K562 (cell line): ENCODE data around the gene ZNF513. TPM values are rescaled to one million over a fixed set of nuclear protein-coding genes. Genes with fewer than 3 reads are reported as not detected.
A peak's percentile ranks its signal among the peaks of the same experiment; 100 is the strongest.

Source experiments
- ATF1 ChIP-seq, 2 experiments: fragments of 450-650 bp in 1 of 2; IDR thresholded peaks; 2 replicates each; pipeline ENCODE4 v1.6.1; 2016; ENCODE audit warnings: missing compliant biosample characterization in 1 of 2, missing genetic modification characterization in 1 of 2
- ATF2 ChIP-seq: sonication (generic); formaldehyde crosslinking; IDR thresholded peaks from 2 replicates; pipeline ENCODE4 v1.8.1; 2022; ENCODE audit warnings: missing genetic modification reagents
- ELF4 ChIP-seq: fragments of 450-650 bp; formaldehyde crosslinking; IDR thresholded peaks from 2 replicates; pipeline ENCODE4 v1.4.0; 2022; ENCODE audit warnings: missing genetic modification characterization
- FOXJ3 ChIP-seq: sonication (generic); formaldehyde crosslinking; IDR thresholded peaks from 2 replicates; pipeline ENCODE4 v1.4.0; 2020; ENCODE audit warnings: mild to moderate bottlenecking, missing genetic modification reagents
- FOXO4 ChIP-seq: fragments of 450-650 bp; formaldehyde crosslinking; IDR thresholded peaks from 2 replicates; pipeline ENCODE4 v1.4.0; 2020; ENCODE audit warnings: mild to moderate bottlenecking, moderate library complexity
- HNRNPL ChIP-seq: fragments of 200-400 bp; formaldehyde crosslinking; IDR thresholded peaks from 2 replicates; pipeline ENCODE4 v1.6.1; 2017; ENCODE audit warnings: low read depth, mild to moderate bottlenecking, low read length
- KAT7 ChIP-seq: sonication (generic); formaldehyde crosslinking; IDR thresholded peaks from 2 replicates; pipeline ENCODE4 v1.8.0; 2022; ENCODE audit warnings: missing genetic modification reagents, mild to moderate bottlenecking, borderline replicate concordance
- LCOR ChIP-seq: sonication (generic); formaldehyde crosslinking; IDR thresholded peaks from 2 replicates; pipeline ENCODE4 v1.8.0; 2022; ENCODE audit warnings: mild to moderate bottlenecking, missing genetic modification reagents
- MBD2 ChIP-seq: sonication (generic); IDR thresholded peaks from 2 replicates; pipeline ENCODE4 v1.6.1; 2016; ENCODE audit warnings: low read depth, borderline replicate concordance
- MITF ChIP-seq: IDR thresholded peaks from 2 replicates; pipeline ENCODE4 v1.6.1; 2014; ENCODE audit warnings: antibody characterized with exemption
- PHF8 ChIP-seq: fragments of 200-600 bp; sonication (generic); IDR thresholded peaks from 2 replicates; pipeline ENCODE4 v1.6.1; 2012; ENCODE audit warnings: mixed run types, mild to moderate bottlenecking, inconsistent platforms, low read length, moderate library complexity, borderline replicate concordance
- POU5F1 ChIP-seq: fragments of 150-350 bp; IDR thresholded peaks from 2 replicates; pipeline ENCODE4 v1.6.1; 2014; ENCODE audit warnings: borderline replicate concordance, low read length, low read depth, mild to moderate bottlenecking; ENCODE audit not compliant: partially characterized antibody
- PRDM10 ChIP-seq: fragments of 450-650 bp; IDR thresholded peaks from 2 replicates; pipeline ENCODE4 v1.6.1; 2018; ENCODE audit not compliant: partially characterized antibody
- TAF9B ChIP-seq: fragments of 450-650 bp; IDR thresholded peaks from 2 replicates; pipeline ENCODE4 v1.6.1; 2018; ENCODE audit warnings: mild to moderate bottlenecking; ENCODE audit not compliant: partially characterized antibody
- TARDBP ChIP-seq: fragments of 450-650 bp; IDR thresholded peaks from 2 replicates; pipeline ENCODE4 v1.6.1; 2016
- USF1 ChIP-seq: sonication (generic); formaldehyde crosslinking; IDR thresholded peaks from 2 replicates; pipeline ENCODE4 v1.9.0; 2022; ENCODE audit warnings: mild to moderate bottlenecking, missing genetic modification reagents
- WHSC1 ChIP-seq: IDR thresholded peaks from one replicate; pipeline ENCODE4 v1.6.1; 2012; ENCODE audit warnings: low read length, control low read depth, inconsistent platforms
- ZNF668 ChIP-seq: fragments of 250-450 bp; sonication (Bioruptor Pico); IDR thresholded peaks from 2 replicates; pipeline ENCODE4 v1.8.0; 2022; ENCODE audit warnings: mild to moderate bottlenecking, inconsistent platforms
- ZNF830 ChIP-seq: fragments of 250-450 bp; sonication (Bioruptor Pico); IDR thresholded peaks from 2 replicates; pipeline ENCODE4 v1.5.0; 2021; ENCODE audit warnings: mild to moderate bottlenecking
- polyA plus RNA-seq, 8 experiments: library from polyadenylated mRNA; depleted of rRNA in 4 of 8; stranded (reverse) in 5 of 8; unstranded in 3 of 8; fragments of >200 nt; fragmentation: Nextera tagmentation in 2 of 8; fragmentation: Illumina TruSeq in 1 of 8; extraction: Ambion mirVana in 2 of 8; extraction: Trizol in 1 of 8; gene quantifications; 2 replicates each; pipeline versions ENCODE4 v1.2.1 to v1.2.3, GENCODE V29; 2011 to 2014; ENCODE audit warnings: inconsistent platforms in 1 of 8, missing spikeins in 1 of 8
- total RNA-seq, 7 experiments: library from RNA; depleted of rRNA in 6 of 7; stranded (reverse); fragments of >200 nt in 6 of 7; fragmentation: Illumina TruSeq in 2 of 7; extraction: Trizol in 2 of 7; gene quantifications; 2 replicates each; pipeline versions ENCODE4 v1.2.1 to v1.2.3, GENCODE V29; 2011 to 2021; ENCODE audit warnings: low replicate concordance in 1 of 7

ZNF513 gene
- total and polyA plus RNA-seq, 9 of the 15 experiments (the other 6 are each of a cell fraction or from before 2014, with no cell fraction given): 0.04 to 13.6 (median 4.4) TPM

GRCh38 chr2:27428213-27428977, 47.9 kb upstream of the ZNF513 start, which contains the start of gene NRBP1 (continued):
- TF ChIP-seq POU5F1 (no peak), TARDBP (no peak), KAT7 (no peak), ZNF668 (CRISPR knock-in tag) (no peak), ATF2 (CRISPR knock-in tag) (no peak), MBD2 (peak; percentile 73; the same call in 1 of the 2 replicates), ZNF830 (CRISPR knock-in tag) (no peak), FOXJ3 (CRISPR knock-in tag) (no peak), PHF8 (peak; percentile 98), HNRNPL (0 out of 2 replicates have a peak, but pooled peaks have one; percentile 5), PRDM10 (peak; percentile 96), FOXO4 (CRISPR knock-in tag) (0 out of 2 replicates have a peak, but pooled peaks have one; percentile 72), LCOR (CRISPR knock-in tag) (peak; percentile 85; the same call in 1 of the 2 replicates), USF1 (CRISPR knock-in tag) (no peak), ELF4 (CRISPR knock-in tag) (no peak), MITF (no peak), TAF9B (peak; percentile 46), ATF1 (CRISPR knock-in tag; IDR thresholded peaks at IDR 0.05) (no peak), ATF1 (tag; IDR thresholded peaks at IDR 0.05) (peak; percentile 57), WHSC1 (no peak)
